WTC11 (cell line): Measurements from ENCODE around the gene NKG7. TPM values are rescaled to one million over a fixed set of nuclear protein-coding genes. Genes with fewer than 3 reads are reported as not detected.

Experiments used
- ATAC-seq: fragments of 200-7000 bp; cut with Tn5 transposase; 2 replicates; pipeline ENCODE4 v1.10.0; 2021; ENCODE audit warnings: mild to moderate bottlenecking, moderate library complexity
- CTCF ChIA-PET: fragments of 300-600 bp; sonication (Branson Sonifier 250); formaldehyde crosslinking; loops from one replicate; lab custom pipeline; 2021; ENCODE audit warnings: antibody characterized with exemption; lab: Charles Lee
- POLR2A ChIA-PET: fragments of 350-600 bp; sonication (Branson Sonifier 250); formaldehyde crosslinking; loops from one replicate; lab custom pipeline; 2021; ENCODE audit warnings: antibody characterized with exemption; lab: Charles Lee
- DNase-seq: peaks from one replicate; pipeline ENCODE4 v3.0.0; 2021; ENCODE audit warnings: low spot score
- H3K27ac Mint-ChIP-seq: 2 replicates; pipeline ENCODE4 v1.8.0; 2021; ENCODE audit warnings: mixed read lengths
- H3K27me3 Mint-ChIP-seq: 2 replicates; pipeline ENCODE4 v1.8.0; 2021; ENCODE audit warnings: low read depth, mild to moderate bottlenecking, moderate library complexity, mixed read lengths
- H3K36me3 Mint-ChIP-seq: 2 replicates; pipeline ENCODE4 v1.8.0; 2021; ENCODE audit warnings: mixed read lengths
- H3K4me1 Mint-ChIP-seq: 2 replicates; pipeline ENCODE4 v1.8.0; 2022; ENCODE audit warnings: mixed read lengths
- H3K4me3 Mint-ChIP-seq: 2 replicates; pipeline ENCODE4 v1.8.0; 2021; ENCODE audit warnings: mild to moderate bottlenecking, moderate library complexity, mixed read lengths
- H3K9me3 Mint-ChIP-seq: 2 replicates; pipeline ENCODE4 v1.8.0; 2021; ENCODE audit warnings: mixed read lengths
- FOXP4 ChIP-seq: sonication (generic); formaldehyde crosslinking; IDR thresholded peaks from 2 replicates; pipeline ENCODE4 v1.8.0; 2022; ENCODE audit warnings: mild to moderate bottlenecking, missing genetic modification reagents
- GABPB1 ChIP-seq: sonication (generic); formaldehyde crosslinking; IDR thresholded peaks from 2 replicates; pipeline ENCODE4 v1.8.1; 2023; ENCODE audit warnings: mild to moderate bottlenecking, missing genetic modification reagents
- GTF2I ChIP-seq: fragments of 250-450 bp; sonication (Bioruptor Pico); conservative IDR thresholded peaks from 2 replicates; pipeline ENCODE4 v1.4.0; 2021; ENCODE audit warnings: mild to moderate bottlenecking
- IRF2 ChIP-seq: sonication (generic); formaldehyde crosslinking; IDR thresholded peaks from 2 replicates; pipeline ENCODE4 v1.8.0; 2022; ENCODE audit warnings: low read depth, missing genetic modification reagents, borderline replicate concordance
- KAT7 ChIP-seq: sonication (generic); formaldehyde crosslinking; IDR thresholded peaks from 2 replicates; pipeline ENCODE4 v1.8.1; 2023; ENCODE audit warnings: missing genetic modification reagents, mild to moderate bottlenecking, borderline replicate concordance
- MAX ChIP-seq: sonication (generic); formaldehyde crosslinking; IDR thresholded peaks from 2 replicates; pipeline ENCODE4 v1.8.0; 2022; ENCODE audit warnings: mild to moderate bottlenecking, missing genetic modification reagents
- MXD4 ChIP-seq: fragments of 250-450 bp; sonication (Bioruptor Pico); IDR thresholded peaks from 2 replicates; pipeline ENCODE4 v1.8.0; 2021; ENCODE audit warnings: mild to moderate bottlenecking, moderate library complexity, borderline replicate concordance
- NR1H2 ChIP-seq: sonication (generic); formaldehyde crosslinking; IDR thresholded peaks from 2 replicates; pipeline ENCODE4 v1.9.0; 2021; ENCODE audit warnings: mild to moderate bottlenecking, moderate library complexity, missing genetic modification reagents
- NR3C1 ChIP-seq: sonication (generic); formaldehyde crosslinking; conservative IDR thresholded peaks from 2 replicates; pipeline ENCODE4 v1.8.1; 2023; ENCODE audit warnings: low read depth, mild to moderate bottlenecking, missing genetic modification reagents
- PRDM15 ChIP-seq: sonication (generic); formaldehyde crosslinking; IDR thresholded peaks from 2 replicates; pipeline ENCODE4 v1.8.0; 2022; ENCODE audit warnings: missing genetic modification reagents
- STAT6 ChIP-seq: sonication (generic); formaldehyde crosslinking; conservative IDR thresholded peaks from 2 replicates; pipeline ENCODE4 v1.8.1; 2023; ENCODE audit warnings: mild to moderate bottlenecking, low read depth, missing genetic modification reagents, moderate library complexity
- USF1 ChIP-seq: sonication (generic); formaldehyde crosslinking; IDR thresholded peaks from 2 replicates; pipeline ENCODE4 v1.8.0; 2022; ENCODE audit warnings: mild to moderate bottlenecking, missing genetic modification reagents
- USF2 ChIP-seq: sonication (generic); formaldehyde crosslinking; IDR thresholded peaks from 2 replicates; pipeline ENCODE4 v1.8.1; 2023; ENCODE audit warnings: mild to moderate bottlenecking, missing genetic modification reagents, moderate library complexity
- ZMAT4 ChIP-seq: fragments of 250-450 bp; sonication (Bioruptor Pico); IDR thresholded peaks from 2 replicates; pipeline ENCODE4 v1.9.0; 2021; ENCODE audit warnings: mild to moderate bottlenecking
- ZNF219 ChIP-seq: sonication (generic); formaldehyde crosslinking; IDR thresholded peaks from 2 replicates; pipeline ENCODE4 v1.8.0; 2023; ENCODE audit warnings: missing genetic modification reagents, mild to moderate bottlenecking, borderline replicate concordance
- ZNF263 ChIP-seq: sonication (generic); formaldehyde crosslinking; IDR thresholded peaks from 2 replicates; pipeline ENCODE4 v1.8.1; 2022; ENCODE audit warnings: low read depth, mild to moderate bottlenecking, moderate library complexity, missing genetic modification reagents
- ZNF423 ChIP-seq: fragments of 250-450 bp; sonication (Bioruptor Pico); IDR thresholded peaks from 2 replicates; pipeline ENCODE4 v2.1.2; 2022; ENCODE audit warnings: mild to moderate bottlenecking, moderate library complexity
- total RNA-seq: library from RNA; stranded (reverse); gene quantifications from 3 replicates; pipeline ENCODE4 v1.2.3, GENCODE V29; 2021

NKG7 gene
- total RNA-seq, 1 experiment from 2014 or later, result 0.63 TPM

GRCh38 chr19:51354742-51355148 lies 17.7 kb downstream of the NKG7 start (continued):
- no peak for TF ChIP-seq STAT6 (CRISPR knock-in tag)

GRCh38 chr19:51354103-51354741 lies 18.2 kb downstream of the NKG7 start:
- Mint-ChIP-seq H3K4me1 (peaks cover 15% of the 10 kb centered on the region), H3K27ac (peak overlapping the region; percentile 35; the same call in 1 of the 2 replicates), H3K27me3 (no peaks in the 10 kb centered on the region), H3K4me3 (no peak overlapping the region), H3K9me3 (no peaks in the 10 kb centered on the region), H3K36me3 (peaks cover 5% of the 10 kb centered on the region; the same call in 1 of the 2 replicates)
- POLR2A ChIA-PET, result interaction anchor here (1.9 kb wide), 1 partner anchor 14 kb away, joined by 6 read pairs; no protein-coding TSS in a partner anchor
- CTCF ChIA-PET, result interaction anchor here (0.8 to 1.7 kb wide), 6 partner anchors 15 to 68 kb away, joined by 3 to 10 read pairs (median 4); partner anchors contain the start of gene C19orf84
- no peak for TF ChIP-seq MXD4 (CRISPR knock-in tag)
- TF ChIP-seq FOXP4 (CRISPR knock-in tag), result 0 out of 2 replicates have a peak, but pooled peaks have one; percentile 37
- TF ChIP-seq GTF2I (CRISPR knock-in tag), result no peak
- no peak for TF ChIP-seq IRF2 (CRISPR knock-in tag)
- no peak for TF ChIP-seq ZNF219 (CRISPR knock-in tag)
- no peak for TF ChIP-seq ZNF263 (CRISPR knock-in tag)
- ATAC-seq (peak; percentile 57), DNase-seq (no peak)

GRCh38 chr19:51352783-51353360 lies 19.6 kb downstream of the NKG7 start:
- Mint-ChIP-seq H3K27ac (no peak overlapping the region), H3K4me1 (peaks cover 15% of the 10 kb centered on the region), H3K9me3 (no peaks in the 10 kb centered on the region), H3K36me3 (peaks cover 5% of the 10 kb centered on the region; the same call in 1 of the 2 replicates), H3K27me3 (no peaks in the 10 kb centered on the region), H3K4me3 (no peak overlapping the region)
- ChIA-PET CTCF (no interaction called here), POLR2A (interaction anchor here (0.6 kb wide), 1 partner anchor 81 kb away, joined by 6 read pairs; no protein-coding TSS in a partner anchor)
- no peak for TF ChIP-seq NR1H2
- no peak for TF ChIP-seq GABPB1 (CRISPR knock-in tag)
- no peak for TF ChIP-seq USF1 (CRISPR knock-in tag)
- no peak for TF ChIP-seq PRDM15 (CRISPR knock-in tag)
- TF ChIP-seq NR3C1 (CRISPR knock-in tag), result no peak
- no peak for TF ChIP-seq MAX (CRISPR knock-in tag)
- no peak for TF ChIP-seq ZMAT4
- no peak for TF ChIP-seq KAT7
- TF ChIP-seq USF2 (CRISPR knock-in tag), result no peak
- TF ChIP-seq ZNF423 (CRISPR knock-in tag), result no peak
- TF ChIP-seq FOXP4 (CRISPR knock-in tag), result no peak
- DNase-seq (no peak), ATAC-seq (no peak)
